ENCODE results near the gene TMEM192.
"Not testable (repeated sequence)": the region's sequence is repeated elsewhere in the genome, so short reads cannot be mapped to it uniquely, and the experiment has no call there.

Gene TMEM192

DNA sequence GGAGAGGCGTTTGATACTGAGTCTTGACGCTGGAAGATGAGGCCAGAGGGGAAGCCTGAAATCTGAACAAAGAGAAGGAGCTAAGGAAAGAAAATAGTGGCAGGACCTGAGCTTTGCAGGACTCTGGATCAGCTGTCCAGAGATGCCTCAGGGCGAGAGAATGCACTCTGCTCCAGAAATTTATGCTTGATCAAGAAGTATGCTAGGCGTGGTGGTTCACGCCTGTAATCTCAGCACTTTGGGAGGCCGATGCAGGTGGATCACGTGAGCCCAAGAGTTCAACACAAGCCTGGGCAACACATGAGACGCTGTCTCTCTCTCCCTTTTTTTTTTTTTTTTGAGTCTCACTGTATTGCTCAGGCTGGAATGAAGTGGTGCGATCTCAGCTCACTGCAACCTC is 57.1 kb downstream of the TMEM192 start:
- TF ChIP-seq, protein P1, sequence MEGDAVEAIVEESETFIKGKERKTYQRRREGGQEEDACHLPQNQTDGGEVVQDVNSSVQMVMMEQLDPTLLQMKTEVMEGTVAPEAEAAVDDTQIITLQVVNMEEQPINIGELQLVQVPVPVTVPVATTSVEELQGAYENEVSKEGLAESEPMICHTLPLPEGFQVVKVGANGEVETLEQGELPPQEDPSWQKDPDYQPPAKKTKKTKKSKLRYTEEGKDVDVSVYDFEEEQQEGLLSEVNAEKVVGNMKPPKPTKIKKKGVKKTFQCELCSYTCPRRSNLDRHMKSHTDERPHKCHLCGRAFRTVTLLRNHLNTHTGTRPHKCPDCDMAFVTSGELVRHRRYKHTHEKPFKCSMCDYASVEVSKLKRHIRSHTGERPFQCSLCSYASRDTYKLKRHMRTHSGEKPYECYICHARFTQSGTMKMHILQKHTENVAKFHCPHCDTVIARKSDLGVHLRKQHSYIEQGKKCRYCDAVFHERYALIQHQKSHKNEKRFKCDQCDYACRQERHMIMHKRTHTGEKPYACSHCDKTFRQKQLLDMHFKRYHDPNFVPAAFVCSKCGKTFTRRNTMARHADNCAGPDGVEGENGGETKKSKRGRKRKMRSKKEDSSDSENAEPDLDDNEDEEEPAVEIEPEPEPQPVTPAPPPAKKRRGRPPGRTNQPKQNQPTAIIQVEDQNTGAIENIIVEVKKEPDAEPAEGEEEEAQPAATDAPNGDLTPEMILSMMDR (IDR thresholded peaks at IDR 0.05; ENCODE audit: extremely low read depth, insufficient read depth, missing control alignments) = no peak
- no peak for DNase-seq (ENCODE audit: low spot score)
- in situ Hi-C loops (cut with MboI; ENCODE audit: low pct_unique_long_range_greater_than_20kb, low sequenced_read_pairs, unreplicated experiment) = no loop called here

- TF ChIP-seq, protein P1 (IDR thresholded peaks at IDR 0.05; ENCODE audit: extremely low read depth, insufficient read depth, missing control alignments) = no peak
- in situ Hi-C loops (cut with MboI; ENCODE audit: low pct_unique_long_range_greater_than_20kb, low sequenced_read_pairs, unreplicated experiment) = no loop called here
- DNase-seq (ENCODE audit: low spot score) = no peak
Measured at GRCh38 chr4:165053645-165054044, 59.0 kb downstream of the TMEM192 start, which contains the start of gene TRIM75. Gene TRIM75 (plus strand): TSS chr4:165053866. CDS start chr4:165059148, 5,282 bp downstream.

GRCh38 chr4:165052627-165053026 is 60.0 kb downstream of the TMEM192 start:
- in situ Hi-C loops (cut with MboI; ENCODE audit: low pct_unique_long_range_greater_than_20kb, low sequenced_read_pairs, unreplicated experiment) = no loop called here
- no peak for DNase-seq (ENCODE audit: low spot score)

DNA sequence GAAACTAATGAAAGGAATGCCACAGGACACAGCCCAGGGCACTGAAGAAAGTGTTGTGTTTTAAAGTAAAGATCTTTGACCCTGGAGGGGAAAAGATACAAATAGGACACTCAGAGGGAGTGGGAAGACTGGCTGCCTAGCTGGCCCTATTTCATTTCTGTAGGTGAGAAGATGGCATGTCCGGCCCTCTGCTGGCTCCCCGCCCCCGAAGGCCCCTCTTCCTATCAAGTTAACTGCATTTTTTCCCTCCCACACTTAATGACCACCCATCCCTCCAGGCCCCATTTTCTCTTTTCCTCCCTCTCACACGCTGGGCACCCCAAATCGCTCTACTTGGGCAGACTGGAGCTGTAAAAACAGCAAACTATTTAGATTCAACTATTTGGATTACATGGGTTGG is 64.5 kb downstream of the TMEM192 start:
- no peak for DNase-seq (ENCODE audit: low spot score)
- in situ Hi-C loops (cut with MboI; ENCODE audit: low pct_unique_long_range_greater_than_20kb, low sequenced_read_pairs, unreplicated experiment) = no loop called here
- TF ChIP-seq, protein P1 (IDR thresholded peaks at IDR 0.05; ENCODE audit: extremely low read depth, insufficient read depth, missing control alignments) = no peak

More at GRCh38 chr4:165052627-165053026, 60.0 kb downstream of the TMEM192 start:
- TF ChIP-seq, protein P1 (IDR thresholded peaks at IDR 0.05; ENCODE audit: extremely low read depth, insufficient read depth, missing control alignments) = no peak

GRCh38 chr4:165031436-165032211 is 81.0 kb downstream of the TMEM192 start, which contains the start of gene TRIM60:
Gene TRIM60 (plus strand): TSS chr4:165031999. CDS start chr4:165040073, 8,074 bp downstream.
- in situ Hi-C loops (cut with MboI; ENCODE audit: low pct_unique_long_range_greater_than_20kb, low sequenced_read_pairs, unreplicated experiment) = no loop called here
- TF ChIP-seq, protein P1 (IDR thresholded peaks at IDR 0.05; ENCODE audit: extremely low read depth, insufficient read depth, missing control alignments) = no peak

GRCh38 chr4:165027762-165028402 is 84.8 kb downstream of the TMEM192 start:
- no peak for DNase-seq (ENCODE audit: low spot score)
- TF ChIP-seq, protein P1 (IDR thresholded peaks at IDR 0.05; ENCODE audit: extremely low read depth, insufficient read depth, missing control alignments) = no peak
- in situ Hi-C loops (cut with MboI; ENCODE audit: low pct_unique_long_range_greater_than_20kb, low sequenced_read_pairs, unreplicated experiment) = no loop called here

More at GRCh38 chr4:165031436-165032211, 81.0 kb downstream of the TMEM192 start, which contains the start of gene TRIM60:
- no peak for DNase-seq (ENCODE audit: low spot score)

GRCh38 chr4:165025782-165026181 is 86.9 kb downstream of the TMEM192 start:
- in situ Hi-C loops (cut with MboI; ENCODE audit: low pct_unique_long_range_greater_than_20kb, low sequenced_read_pairs, unreplicated experiment); DNase-seq (ENCODE audit: low spot score): not testable (repeated sequence)
